GM13976 (cell line): Measurements from ENCODE around the gene ARHGEF7.

Source experiments
- DNase-seq: peaks from one replicate; pipeline ENCODE4 v3.0.0; 2012; ENCODE audit warnings: low spot score
- in situ Hi-C: fragments of 300-500 bp; cut with MboI; formaldehyde crosslinking; loops from one replicate; pipeline ENCODE4 v1.12.0; 2022; ENCODE audit warnings: low sequenced_read_pairs, mixed read lengths, inconsistent platforms; ENCODE audit not compliant: unreplicated experiment
- TF ChIP-seq, protein P1 (sequence below): IDR thresholded peaks from 2 replicates; pipeline ENCODE4 v1.5.1; 2012; ENCODE audit warnings: borderline replicate concordance, mild to moderate bottlenecking; ENCODE audit not compliant: insufficient read depth; ENCODE audit errors: extremely low read depth, missing control alignments, control extremely low read depth

Gene ARHGEF7

DNA sequence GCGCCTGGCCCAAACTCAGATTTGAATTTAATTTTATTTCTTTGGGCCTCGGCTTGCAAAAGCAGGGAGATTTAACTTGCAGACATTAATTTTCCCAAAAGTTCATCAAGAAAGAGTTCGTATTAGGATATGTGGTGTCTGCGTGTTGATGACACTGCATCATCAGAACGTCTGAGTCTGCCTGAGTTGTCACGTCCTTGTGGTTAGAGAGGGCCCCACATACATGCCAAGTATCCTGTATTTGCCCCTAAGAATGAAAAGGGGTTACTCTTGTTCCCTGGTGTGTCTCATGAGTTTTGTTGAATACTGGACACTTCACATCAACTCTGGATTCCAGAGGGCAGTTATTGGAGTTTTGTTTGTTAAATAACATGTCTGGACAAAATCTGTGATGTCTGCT, 199.7 kb downstream of the ARHGEF7 start:
- in situ Hi-C loops, result no loop called here
- TF ChIP-seq, protein P1, sequence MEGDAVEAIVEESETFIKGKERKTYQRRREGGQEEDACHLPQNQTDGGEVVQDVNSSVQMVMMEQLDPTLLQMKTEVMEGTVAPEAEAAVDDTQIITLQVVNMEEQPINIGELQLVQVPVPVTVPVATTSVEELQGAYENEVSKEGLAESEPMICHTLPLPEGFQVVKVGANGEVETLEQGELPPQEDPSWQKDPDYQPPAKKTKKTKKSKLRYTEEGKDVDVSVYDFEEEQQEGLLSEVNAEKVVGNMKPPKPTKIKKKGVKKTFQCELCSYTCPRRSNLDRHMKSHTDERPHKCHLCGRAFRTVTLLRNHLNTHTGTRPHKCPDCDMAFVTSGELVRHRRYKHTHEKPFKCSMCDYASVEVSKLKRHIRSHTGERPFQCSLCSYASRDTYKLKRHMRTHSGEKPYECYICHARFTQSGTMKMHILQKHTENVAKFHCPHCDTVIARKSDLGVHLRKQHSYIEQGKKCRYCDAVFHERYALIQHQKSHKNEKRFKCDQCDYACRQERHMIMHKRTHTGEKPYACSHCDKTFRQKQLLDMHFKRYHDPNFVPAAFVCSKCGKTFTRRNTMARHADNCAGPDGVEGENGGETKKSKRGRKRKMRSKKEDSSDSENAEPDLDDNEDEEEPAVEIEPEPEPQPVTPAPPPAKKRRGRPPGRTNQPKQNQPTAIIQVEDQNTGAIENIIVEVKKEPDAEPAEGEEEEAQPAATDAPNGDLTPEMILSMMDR, result no peak
- no peak for DNase-seq

DNA sequence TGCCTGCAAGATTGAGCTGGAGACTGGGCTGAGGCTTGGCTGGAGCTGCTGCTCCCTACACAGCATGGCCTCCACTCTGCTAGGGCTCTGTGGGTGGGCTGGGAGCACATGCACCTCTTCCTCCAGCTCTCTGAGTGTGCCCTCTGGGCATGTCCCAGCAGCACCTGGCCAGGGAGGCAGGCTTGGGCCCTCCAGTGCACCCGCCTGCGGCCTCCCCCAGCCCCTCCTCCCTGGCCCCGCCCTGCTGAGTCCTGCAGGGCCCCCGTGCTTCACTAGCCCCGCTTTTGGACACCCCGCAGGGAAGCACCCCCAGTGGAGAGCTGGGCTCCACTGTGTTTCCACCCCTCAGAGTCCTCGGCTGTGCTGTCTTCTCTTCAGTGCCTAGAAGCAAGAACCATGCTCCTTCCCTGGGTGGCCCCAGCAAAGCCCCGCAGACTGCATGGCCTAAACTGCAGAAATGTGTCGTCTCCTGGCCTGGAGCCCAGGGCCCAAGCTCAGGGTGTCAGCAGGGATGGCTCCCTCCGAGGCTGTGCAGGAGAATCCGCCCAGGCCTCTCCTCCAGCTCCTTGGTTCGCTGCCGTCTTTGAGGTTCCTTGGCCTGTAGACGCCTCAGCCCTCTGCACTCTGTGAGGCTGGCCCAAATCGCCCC, 200.4 kb downstream of the ARHGEF7 start:
- no peak for DNase-seq
- TF ChIP-seq, protein P1, result no peak
- in situ Hi-C loops, result no loop called here

DNA sequence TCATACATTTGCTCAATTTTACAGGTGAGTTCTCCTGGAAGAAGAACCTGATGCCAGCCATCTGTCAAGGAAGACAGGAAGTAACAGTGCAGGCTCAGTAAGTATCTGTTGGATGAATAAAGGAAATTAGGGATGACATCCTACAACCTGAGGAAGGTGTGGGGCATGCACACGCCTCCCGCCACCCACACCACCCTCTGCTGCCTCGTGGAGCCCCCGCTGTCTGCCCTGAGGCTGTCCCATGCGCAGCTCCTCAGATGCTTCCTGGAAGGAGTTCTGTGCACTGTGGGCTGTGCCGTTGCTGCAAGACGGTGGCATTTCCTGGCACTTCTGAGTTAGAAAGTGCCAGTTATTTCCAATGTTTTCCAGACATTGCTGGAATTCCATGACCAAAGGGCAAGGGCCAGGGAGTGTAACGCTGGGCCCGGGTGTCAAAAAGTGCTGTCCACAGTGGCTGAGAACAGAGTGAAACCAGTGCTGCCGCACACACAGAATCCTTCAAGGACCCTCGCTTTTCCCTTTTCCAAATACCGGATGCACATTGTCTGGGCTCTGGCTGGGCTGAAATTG, 201.1 kb downstream of the ARHGEF7 start:
- no peak for DNase-seq
- TF ChIP-seq, protein P1, result no peak
- in situ Hi-C loops, result no loop called here

DNA sequence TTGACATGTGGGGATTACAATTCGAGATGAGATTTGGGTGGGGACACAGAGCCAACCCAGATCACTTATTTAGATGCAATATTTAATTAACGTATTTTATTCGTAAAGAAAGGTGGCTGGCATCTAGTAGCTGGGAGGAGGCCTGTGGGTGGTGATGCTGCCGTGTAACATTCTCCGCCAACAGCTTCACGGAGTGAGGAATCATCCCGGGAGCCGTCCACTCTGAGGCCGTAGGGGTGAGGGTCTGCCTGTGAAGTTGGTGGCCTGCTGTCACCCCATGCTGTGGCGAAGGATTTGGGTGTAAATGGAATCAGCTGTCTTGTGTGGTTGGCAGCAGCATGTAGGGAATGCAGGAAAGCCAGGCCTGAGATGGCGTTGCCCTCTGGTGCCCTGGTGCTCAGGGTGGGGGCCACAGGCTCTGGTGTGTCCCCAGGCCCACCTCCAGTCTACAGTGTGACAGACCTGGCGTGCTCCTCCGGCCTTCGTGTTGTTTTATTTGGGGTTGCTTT, 202.0 kb downstream of the ARHGEF7 start:
- DNase-seq, result no peak
- in situ Hi-C loops, result no loop called here
- TF ChIP-seq, protein P1, result no peak

DNA sequence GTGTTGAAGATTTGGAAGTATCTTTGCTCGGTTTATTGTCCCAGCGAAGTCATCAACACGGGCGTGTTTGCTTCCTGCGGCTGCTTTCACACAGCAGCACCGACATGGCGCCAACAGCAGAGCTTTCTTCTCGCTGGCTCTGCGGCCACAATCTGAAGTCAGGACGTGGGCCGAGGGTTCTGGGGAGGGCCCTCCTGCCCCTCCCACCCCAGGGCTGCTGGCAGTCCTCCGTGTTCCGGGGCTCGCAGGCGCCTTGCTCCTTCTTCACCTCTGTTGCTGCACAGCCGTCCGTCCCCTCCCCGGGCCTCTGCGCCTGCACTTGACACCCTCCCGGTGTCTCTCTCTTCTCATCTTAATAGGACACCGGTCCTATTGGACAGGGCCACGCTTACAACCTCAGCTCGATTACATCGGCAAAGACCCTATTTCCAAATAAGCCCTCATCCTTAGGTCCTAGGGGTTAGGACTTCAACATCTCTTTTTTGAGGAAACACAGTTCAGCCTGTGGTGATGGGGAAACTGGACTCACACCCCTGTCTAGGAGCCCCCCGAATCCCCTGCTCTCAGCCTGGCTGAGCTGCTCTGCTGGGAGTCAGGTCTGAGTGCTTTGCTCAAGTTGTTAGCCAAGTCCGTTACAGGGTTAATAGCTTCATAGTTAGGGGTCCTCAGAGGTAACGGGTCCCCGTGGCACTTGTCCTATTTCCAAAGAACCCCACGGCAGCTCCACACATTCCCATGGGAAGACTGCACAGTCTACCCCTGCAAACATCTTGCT, 202.6 kb downstream of the ARHGEF7 start:
- TF ChIP-seq, protein P1, result no peak
- in situ Hi-C loops, result no loop called here
- no peak for DNase-seq

DNA sequence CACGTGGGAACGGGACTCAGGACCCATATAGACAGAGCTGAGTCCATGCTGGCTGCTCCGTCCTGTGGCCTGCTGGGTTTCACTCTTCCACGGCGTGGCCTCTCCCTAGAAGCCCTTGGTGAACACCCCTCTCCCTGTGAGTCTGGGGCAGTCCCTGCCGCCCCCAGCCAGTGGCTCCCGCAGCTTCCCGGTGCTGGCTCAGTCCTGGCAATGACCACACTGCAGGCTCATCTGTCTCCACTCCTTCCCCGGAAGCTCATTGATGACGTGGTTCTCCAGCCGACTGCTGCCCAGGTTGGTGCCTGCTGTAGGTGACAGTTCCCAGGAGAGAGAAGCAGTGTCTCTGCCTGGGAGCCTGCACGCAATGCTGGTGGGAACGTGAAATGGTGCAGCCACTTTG, 203.3 kb downstream of the ARHGEF7 start:
- DNase-seq, result peak; percentile 31
- in situ Hi-C loops, result no loop called here
- TF ChIP-seq, protein P1, result no peak
